Measurements from ENCODE around the gene CUL4A. TPM values are rescaled to one million over a fixed set of nuclear protein-coding genes. Genes with fewer than 3 reads are reported as not detected.
A peak's percentile ranks its signal among the peaks of the same experiment; 100 is the strongest.

Gene CUL4A
- total RNA-seq, 1 experiment from 2014 or later: 85.9 TPM

- H3K36me3 Mint-ChIP-seq (ENCODE audit: insufficient read depth, unreplicated experiment): peaks cover 14% of the 10 kb centered on the region
- BruUV-seq (replicated peaks): no TSS peak
- CTCF ChIA-PET: interaction anchor here (0.7 to 1.0 kb wide), 2 partner anchors 53 to 215 kb away, joined by 3 to 5 read pairs; no protein-coding TSS in a partner anchor
Observed at GRCh38 chr13:113275387-113275786, 66.0 kb downstream of the CUL4A start.

DNA sequence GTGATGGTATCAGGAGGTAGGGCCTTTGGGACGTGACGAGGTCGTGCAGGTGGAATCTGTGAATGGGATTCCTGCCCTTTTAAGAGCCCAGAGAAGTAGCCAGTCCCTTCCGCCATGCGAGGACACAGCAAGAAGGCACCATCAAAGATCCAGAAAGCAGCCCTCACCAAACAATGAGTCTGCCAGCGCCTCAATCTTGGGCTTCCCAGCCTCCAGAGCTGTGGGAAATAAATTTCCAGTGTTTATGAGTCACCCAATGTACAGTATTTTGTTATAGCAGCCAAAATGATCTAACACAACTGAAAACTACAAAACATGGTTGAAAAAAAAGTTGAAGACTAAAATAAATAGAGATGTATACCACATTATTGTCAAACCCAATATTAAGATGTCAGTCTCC, 70.7 kb downstream of the CUL4A start:
- ChIA-PET CTCF (interaction anchor here (0.6 kb wide), 1 partner anchor 265 kb away, joined by 3 read pairs; no protein-coding TSS in a partner anchor), POLR2A (interaction anchor here (0.6 kb wide), 1 partner anchor 550 kb away, joined by 3 read pairs; no protein-coding TSS in a partner anchor)
- TF ChIP-seq, protein P1, sequence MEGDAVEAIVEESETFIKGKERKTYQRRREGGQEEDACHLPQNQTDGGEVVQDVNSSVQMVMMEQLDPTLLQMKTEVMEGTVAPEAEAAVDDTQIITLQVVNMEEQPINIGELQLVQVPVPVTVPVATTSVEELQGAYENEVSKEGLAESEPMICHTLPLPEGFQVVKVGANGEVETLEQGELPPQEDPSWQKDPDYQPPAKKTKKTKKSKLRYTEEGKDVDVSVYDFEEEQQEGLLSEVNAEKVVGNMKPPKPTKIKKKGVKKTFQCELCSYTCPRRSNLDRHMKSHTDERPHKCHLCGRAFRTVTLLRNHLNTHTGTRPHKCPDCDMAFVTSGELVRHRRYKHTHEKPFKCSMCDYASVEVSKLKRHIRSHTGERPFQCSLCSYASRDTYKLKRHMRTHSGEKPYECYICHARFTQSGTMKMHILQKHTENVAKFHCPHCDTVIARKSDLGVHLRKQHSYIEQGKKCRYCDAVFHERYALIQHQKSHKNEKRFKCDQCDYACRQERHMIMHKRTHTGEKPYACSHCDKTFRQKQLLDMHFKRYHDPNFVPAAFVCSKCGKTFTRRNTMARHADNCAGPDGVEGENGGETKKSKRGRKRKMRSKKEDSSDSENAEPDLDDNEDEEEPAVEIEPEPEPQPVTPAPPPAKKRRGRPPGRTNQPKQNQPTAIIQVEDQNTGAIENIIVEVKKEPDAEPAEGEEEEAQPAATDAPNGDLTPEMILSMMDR (IDR thresholded peaks at IDR 0.05; ENCODE audit: unreplicated experiment): no peak
- Mint-ChIP-seq H3K36me3 (ENCODE audit: insufficient read depth, unreplicated experiment) (no peaks in the 10 kb centered on the region), H3K27me3 (ENCODE audit: insufficient read depth, unreplicated experiment) (peaks cover 12% of the 10 kb centered on the region), H3K27ac (ENCODE audit: low read depth, unreplicated experiment) (no peak overlapping the region), H3K4me1 (ENCODE audit: insufficient read depth, unreplicated experiment) (no peaks in the 10 kb centered on the region), H3K4me3 (ENCODE audit: unreplicated experiment) (no peak overlapping the region), H3K9me3 (ENCODE audit: unreplicated experiment) (no peaks in the 10 kb centered on the region)
- no TSS peak for BruUV-seq (replicated peaks)
- intact Hi-C loops (cut with micrococcal nuclease): no loop called here
- DNase-seq (ENCODE audit: unreplicated experiment): no peak

More at GRCh38 chr13:113275387-113275786, 66.0 kb downstream of the CUL4A start:
- H3K9me3 Mint-ChIP-seq (ENCODE audit: unreplicated experiment): no peaks in the 10 kb centered on the region
- H3K4me1 Mint-ChIP-seq (ENCODE audit: insufficient read depth, unreplicated experiment): no peaks in the 10 kb centered on the region
- H3K27me3 Mint-ChIP-seq (ENCODE audit: insufficient read depth, unreplicated experiment): no peaks in the 10 kb centered on the region
- peak; percentile 57 for DNase-seq (ENCODE audit: unreplicated experiment)
- intact Hi-C loops (cut with micrococcal nuclease): loop anchor here (1.0 to 2.0 kb wide), 2 partner anchors 97 to 119 kb away; no protein-coding TSS in a partner anchor
- H3K27ac Mint-ChIP-seq (ENCODE audit: low read depth, unreplicated experiment): no peak overlapping the region
- TF ChIP-seq, protein P1 (IDR thresholded peaks at IDR 0.05; ENCODE audit: unreplicated experiment): peak; percentile 46
- H3K4me3 Mint-ChIP-seq (ENCODE audit: unreplicated experiment): no peak overlapping the region
- POLR2A ChIA-PET: no interaction called here

- ChIA-PET CTCF (interaction anchor here (0.7 kb wide), 1 partner anchor 142 kb away, joined by 3 read pairs; no protein-coding TSS in a partner anchor), POLR2A (no interaction called here)
- no peaks in the 10 kb centered on the region for H3K9me3 Mint-ChIP-seq (ENCODE audit: unreplicated experiment)
- no peak for DNase-seq (ENCODE audit: unreplicated experiment)
- H3K36me3 Mint-ChIP-seq (ENCODE audit: insufficient read depth, unreplicated experiment): no peaks in the 10 kb centered on the region
- intact Hi-C loops (cut with micrococcal nuclease): no loop called here
- H3K27me3 Mint-ChIP-seq (ENCODE audit: insufficient read depth, unreplicated experiment): peaks cover 12% of the 10 kb centered on the region
- H3K4me3 Mint-ChIP-seq (ENCODE audit: unreplicated experiment): no peak overlapping the region
- TF ChIP-seq, protein P1 (IDR thresholded peaks at IDR 0.05; ENCODE audit: unreplicated experiment): no peak
- H3K4me1 Mint-ChIP-seq (ENCODE audit: insufficient read depth, unreplicated experiment): peaks cover 2% of the 10 kb centered on the region
- H3K27ac Mint-ChIP-seq (ENCODE audit: low read depth, unreplicated experiment): no peak overlapping the region
- BruUV-seq (replicated peaks): no TSS peak
Observed at GRCh38 chr13:113283904-113284303, 74.5 kb downstream of the CUL4A start.

GRCh38 chr13:113288880-113289279, 79.5 kb downstream of the CUL4A start:
- BruUV-seq (replicated peaks): no TSS peak
- peaks cover 14% of the 10 kb centered on the region for H3K4me1 Mint-ChIP-seq (ENCODE audit: insufficient read depth, unreplicated experiment)
- no peak for DNase-seq (ENCODE audit: unreplicated experiment)
- H3K36me3 Mint-ChIP-seq (ENCODE audit: insufficient read depth, unreplicated experiment): no peaks in the 10 kb centered on the region
- H3K27ac Mint-ChIP-seq (ENCODE audit: low read depth, unreplicated experiment): no peak overlapping the region
- ChIA-PET CTCF (interaction anchor here (3.0 kb wide), 1 partner anchor 18 kb away, joined by 11 read pairs; no protein-coding TSS in a partner anchor), POLR2A (interaction anchor here (0.7 to 2.5 kb wide), 10 partner anchors 9 to 201 kb away, joined by 3 to 23 read pairs (median 3); partner anchors contain the start of genes CUL4A, DCUN1D2, LAMP1 and PCID2)
- H3K9me3 Mint-ChIP-seq (ENCODE audit: unreplicated experiment): no peaks in the 10 kb centered on the region
- TF ChIP-seq, protein P1 (IDR thresholded peaks at IDR 0.05; ENCODE audit: unreplicated experiment): no peak
- no peak overlapping the region for H3K4me3 Mint-ChIP-seq (ENCODE audit: unreplicated experiment)
- intact Hi-C loops (cut with micrococcal nuclease): no loop called here
- H3K27me3 Mint-ChIP-seq (ENCODE audit: insufficient read depth, unreplicated experiment): peaks cover 30% of the 10 kb centered on the region
